OCI-LY1 (cell line): Measurements from ENCODE around the gene NFKBIZ.
A peak's percentile ranks its signal among the peaks of the same experiment; 100 is the strongest.

Source experiments
- H2AFZ ChIP-seq: fragments of 200-600 bp; sonication (generic), shearing (Covaris generic); 2 replicates; pipeline ENCODE4 v1.6.0; 2014; ENCODE audit warnings: antibody characterized with exemption, mild to moderate bottlenecking, low read length
- H3F3A ChIP-seq: fragments of 200-600 bp; sonication (generic), shearing (Covaris generic); 2 replicates; pipeline ENCODE4 v1.6.0; 2014; ENCODE audit warnings: mild to moderate bottlenecking, antibody characterized with exemption, low read length, moderate library complexity; ENCODE audit not compliant: insufficient read depth
- H3K27ac ChIP-seq: fragments of 200-600 bp; sonication (generic); 2 replicates; pipeline ENCODE4 v1.5.1; 2014; ENCODE audit warnings: low read length, mixed run types, mild to moderate bottlenecking, low read depth; ENCODE audit not compliant: poor library complexity, severe bottlenecking
- H3K27me3 ChIP-seq: fragments of 200-600 bp; sonication (generic); 2 replicates; pipeline ENCODE4 v1.6.0; 2014; ENCODE audit warnings: antibody characterized with exemption, mild to moderate bottlenecking, low read length, moderate library complexity; ENCODE audit not compliant: insufficient read depth
- H3K36me3 ChIP-seq: fragments of 200-600 bp; sonication (generic); 2 replicates; pipeline ENCODE4 v1.6.1; 2014; ENCODE audit warnings: mild to moderate bottlenecking, antibody characterized with exemption, low read length, moderate library complexity, mixed read lengths; ENCODE audit not compliant: insufficient read depth
- H3K4me1 ChIP-seq: fragments of 200-600 bp; sonication (generic); 2 replicates; pipeline ENCODE4 v1.5.1; 2014; ENCODE audit warnings: mild to moderate bottlenecking, low read length, moderate library complexity; ENCODE audit not compliant: insufficient read depth, severe bottlenecking
- H3K4me2 ChIP-seq: fragments of 200-600 bp; sonication (generic), shearing (Covaris generic); 2 replicates; pipeline ENCODE4 v1.6.1; 2014; ENCODE audit warnings: low read length
- H3K4me3 ChIP-seq: fragments of 200-600 bp; sonication (generic); 2 replicates; pipeline ENCODE4 v1.5.1; 2014; ENCODE audit warnings: low read length, low read depth, mild to moderate bottlenecking, mixed read lengths; ENCODE audit not compliant: poor library complexity, severe bottlenecking
- H3K79me2 ChIP-seq: fragments of 200-600 bp; shearing (Covaris generic); 2 replicates; pipeline ENCODE4 v1.6.1; 2016; ENCODE audit warnings: mixed run types, low read length, mixed read lengths; ENCODE audit not compliant: insufficient read depth
- H3K9ac ChIP-seq: fragments of 200-600 bp; sonication (generic), shearing (Covaris generic); 2 replicates; pipeline ENCODE4 v1.6.1; 2014; ENCODE audit warnings: mild to moderate bottlenecking, low read length, mixed read lengths
- H3K9me2 ChIP-seq: fragments of 200-600 bp; sonication (generic), shearing (Covaris generic); 2 replicates; pipeline ENCODE4 v1.6.1; 2014; ENCODE audit warnings: low read depth, mild to moderate bottlenecking, low read length, mixed read lengths
- H3K9me3 ChIP-seq: fragments of 200-600 bp; shearing (Covaris generic); 2 replicates; pipeline ENCODE4 v1.6.1; 2014; ENCODE audit warnings: low read length, mixed read lengths
- H4K20me1 ChIP-seq: fragments of 200-600 bp; sonication (generic), shearing (Covaris generic); 2 replicates; pipeline ENCODE4 v1.6.0; 2016; ENCODE audit warnings: mild to moderate bottlenecking, low read length; ENCODE audit not compliant: insufficient read depth
- EZH2 ChIP-seq: fragments of 200-600 bp; sonication (generic), shearing (Covaris generic); IDR thresholded peaks from 2 replicates; pipeline ENCODE4 v1.8.0; 2017; ENCODE audit warnings: borderline replicate concordance, mixed run types, mild to moderate bottlenecking, antibody characterized with exemption, low read length, moderate library complexity, mixed read lengths
- TF ChIP-seq, protein P1 (sequence below): fragments of 200-600 bp; sonication (generic), shearing (Covaris generic); IDR thresholded peaks from 2 replicates; pipeline ENCODE4 v1.5.1; 2017; ENCODE audit warnings: mild to moderate bottlenecking, antibody characterized with exemption, low read length, moderate library complexity, mixed read lengths

The NFKBIZ gene

GRCh38 chr3:101807888-101808287 lies 41.4 kb upstream of the NFKBIZ start:
- Histone ChIP-seq H3K27ac (no peak overlapping the region), H3K36me3 (peaks cover 8% of the 10 kb centered on the region), H3K79me2 (no peaks in the 10 kb centered on the region), H3K4me2 (no peak overlapping the region), H3K9ac (no peak overlapping the region), H3K4me3 (no peak overlapping the region), H4K20me1 (no peaks in the 10 kb centered on the region), H2AFZ (no peak overlapping the region), H3K4me1 (peaks cover 4% of the 10 kb centered on the region), H3K9me3 (no peaks in the 10 kb centered on the region), H3F3A (no peaks in the 10 kb centered on the region), H3K9me2 (no peaks in the 10 kb centered on the region), H3K27me3 (no peaks in the 10 kb centered on the region)
- no peak for TF ChIP-seq EZH2
- TF ChIP-seq, protein P1, sequence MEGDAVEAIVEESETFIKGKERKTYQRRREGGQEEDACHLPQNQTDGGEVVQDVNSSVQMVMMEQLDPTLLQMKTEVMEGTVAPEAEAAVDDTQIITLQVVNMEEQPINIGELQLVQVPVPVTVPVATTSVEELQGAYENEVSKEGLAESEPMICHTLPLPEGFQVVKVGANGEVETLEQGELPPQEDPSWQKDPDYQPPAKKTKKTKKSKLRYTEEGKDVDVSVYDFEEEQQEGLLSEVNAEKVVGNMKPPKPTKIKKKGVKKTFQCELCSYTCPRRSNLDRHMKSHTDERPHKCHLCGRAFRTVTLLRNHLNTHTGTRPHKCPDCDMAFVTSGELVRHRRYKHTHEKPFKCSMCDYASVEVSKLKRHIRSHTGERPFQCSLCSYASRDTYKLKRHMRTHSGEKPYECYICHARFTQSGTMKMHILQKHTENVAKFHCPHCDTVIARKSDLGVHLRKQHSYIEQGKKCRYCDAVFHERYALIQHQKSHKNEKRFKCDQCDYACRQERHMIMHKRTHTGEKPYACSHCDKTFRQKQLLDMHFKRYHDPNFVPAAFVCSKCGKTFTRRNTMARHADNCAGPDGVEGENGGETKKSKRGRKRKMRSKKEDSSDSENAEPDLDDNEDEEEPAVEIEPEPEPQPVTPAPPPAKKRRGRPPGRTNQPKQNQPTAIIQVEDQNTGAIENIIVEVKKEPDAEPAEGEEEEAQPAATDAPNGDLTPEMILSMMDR, result no peak

GRCh38 chr3:101809178-101810021 lies 39.9 kb upstream of the NFKBIZ start:
- Histone ChIP-seq H3K9me3 (no peaks in the 10 kb centered on the region), H3F3A (no peaks in the 10 kb centered on the region), H3K4me2 (no peak overlapping the region), H3K79me2 (no peaks in the 10 kb centered on the region), H2AFZ (no peak overlapping the region), H3K36me3 (no peaks in the 10 kb centered on the region; the same call in 1 of the 2 replicates), H3K4me3 (no peak overlapping the region), H3K27me3 (no peaks in the 10 kb centered on the region), H3K9ac (no peak overlapping the region), H3K4me1 (peaks cover 13% of the 10 kb centered on the region), H4K20me1 (no peaks in the 10 kb centered on the region), H3K27ac (no peak overlapping the region), H3K9me2 (no peaks in the 10 kb centered on the region)
- TF ChIP-seq EZH2, result no peak
- TF ChIP-seq, protein P1, result peak; percentile 81

- TF ChIP-seq, protein P1, result no peak
- TF ChIP-seq EZH2, result no peak
- H3F3A ChIP-seq, result no peaks in the 10 kb centered on the region
- H3K9me2 ChIP-seq, result no peaks in the 10 kb centered on the region
- no peaks in the 10 kb centered on the region for H4K20me1 ChIP-seq
- H3K36me3 ChIP-seq, result no peaks in the 10 kb centered on the region
- H3K27ac ChIP-seq, result no peak overlapping the region
- H3K4me1 ChIP-seq, result peaks cover 19% of the 10 kb centered on the region
- H2AFZ ChIP-seq, result no peak overlapping the region
- H3K9ac ChIP-seq, result no peak overlapping the region
- no peaks in the 10 kb centered on the region for H3K79me2 ChIP-seq
- no peaks in the 10 kb centered on the region for H3K27me3 ChIP-seq
- no peaks in the 10 kb centered on the region for H3K9me3 ChIP-seq
- no peak overlapping the region for H3K4me2 ChIP-seq
- no peak overlapping the region for H3K4me3 ChIP-seq
Measured at GRCh38 chr3:101810022-101810418, 39.3 kb upstream of the NFKBIZ start.
